ENCODE measurements around the gene CCDC24. TPM values are rescaled to one million over a fixed set of nuclear protein-coding genes. Genes with fewer than 3 reads are reported as not detected.

CCDC24 gene
- total RNA-seq, 1 experiment from 2014 or later, result 11.8 TPM

- Histone ChIP-seq H3K27me3 (ENCODE audit: insufficient read depth, low read length) (no peaks in the 10 kb centered on the region), H3K27ac (ENCODE audit: insufficient read length, low read depth, low read length) (no peak overlapping the region), H4K5ac (ENCODE audit: insufficient read length, low read depth, low read length) (no peak overlapping the region), H3T11ph (ENCODE audit: low read length) (no peak overlapping the region), H3K9ac (ENCODE audit: extremely low read depth, insufficient read length, low read length) (no peak overlapping the region), H2BK20ac (ENCODE audit: low read depth, low read length, poor library complexity, severe bottlenecking) (no peak overlapping the region), H3K9me3 (ENCODE audit: control insufficient read depth, low read depth, low read length) (no peaks in the 10 kb centered on the region), H3K14ac (ENCODE audit: insufficient read depth, low read length) (no peak overlapping the region), H3K18ac (ENCODE audit: insufficient read length, low read depth, low read length) (no peak overlapping the region), H3K23me2 (ENCODE audit: insufficient read length, low read depth, low read length, poor library complexity, severe bottlenecking) (peaks cover 18% of the 10 kb centered on the region), H4K20me1 (ENCODE audit: control insufficient read depth, insufficient read depth, insufficient read length) (no peaks in the 10 kb centered on the region), H2AK5ac (ENCODE audit: insufficient read length, low read length) (no peak overlapping the region), H3K4me1 (ENCODE audit: insufficient read depth, low read length) (peaks cover 5% of the 10 kb centered on the region; the same call in 1 of the 2 replicates), H3K4me2 (ENCODE audit: insufficient read depth, insufficient read length, low read length) (no peak overlapping the region), H2BK15ac (ENCODE audit: low read depth, low read length) (no peak overlapping the region), H2BK120ac (ENCODE audit: low read depth, low read length, poor library complexity, severe bottlenecking) (no peak overlapping the region), H2BK12ac (ENCODE audit: insufficient read length, low read depth, low read length) (no peak overlapping the region), H4K91ac (ENCODE audit: insufficient read length, low read depth, low read length) (no peak overlapping the region), H3K79me1 (ENCODE audit: insufficient read depth, low read depth, low read length, poor library complexity, severe bottlenecking) (peaks cover 9% of the 10 kb centered on the region), H3K23ac (ENCODE audit: insufficient read length, low read depth, low read length) (no peak overlapping the region), H4K8ac (replicated peaks; ENCODE audit: insufficient read length, low read depth, low read length) (no peak overlapping the region), H3K79me2 (ENCODE audit: insufficient read depth, low read length) (peaks cover 3% of the 10 kb centered on the region; the same call in 1 of the 2 replicates), H3K56ac (ENCODE audit: insufficient read length, low read depth, low read length) (no peak overlapping the region), H3K4ac (ENCODE audit: low read depth, low read length) (no peak overlapping the region), H2AFZ (ENCODE audit: low read length) (no peak overlapping the region), H2BK5ac (ENCODE audit: insufficient read length, low read length) (no peak overlapping the region)
- H3K36me3 Mint-ChIP-seq (ENCODE audit: insufficient read depth in 1 of 3, low read depth in 3 of 3), result peaks cover 13 to 34% (median 20%) of the 10 kb centered on the region in 3 experiments; a peak in 6 of 7 replicates
- H3K4me3 Mint-ChIP-seq, result peak overlapping the region; percentile 98 to 100
- H3K27ac Mint-ChIP-seq, result no peak overlapping the region
- H3K4me1 Mint-ChIP-seq, result peaks cover 22 to 27% of the 10 kb centered on the region in 2 experiments
- no peaks in the 10 kb centered on the region for H3K9me3 Mint-ChIP-seq
- no peak for TF ChIP-seq CTCF (conservative IDR thresholded peaks at IDR 0.05)
- no CpG with 5 or more reads among the region's 17 CpGs for WGBS (ENCODE audit: extremely low coverage, insufficient read length, low lambda C conversion rate)
- DNase-seq, result no peak
- peaks cover 1% of the 10 kb centered on the region for H3K27me3 Mint-ChIP-seq (ENCODE audit: low read depth)
Measured at GRCh38 chr1:43971336-43971980, 19.9 kb upstream of the CCDC24 start.

Data from H9 (cell line).